ENCODE data around the gene CHST3. TPM values are rescaled to one million over a fixed set of nuclear protein-coding genes. Genes with fewer than 3 reads are reported as not detected.

CHST3 gene
- total RNA-seq, 2 donors from 2014 or later, result 12.9 to 40.8 TPM

- WGBS, 2 experiments (ENCODE audit: insufficient coverage in 1 of 2, insufficient read length in 1 of 2), result 80 to 84% methylated on average over 7 to 14 of the region's 14 CpGs
- TF ChIP-seq, protein P1, sequence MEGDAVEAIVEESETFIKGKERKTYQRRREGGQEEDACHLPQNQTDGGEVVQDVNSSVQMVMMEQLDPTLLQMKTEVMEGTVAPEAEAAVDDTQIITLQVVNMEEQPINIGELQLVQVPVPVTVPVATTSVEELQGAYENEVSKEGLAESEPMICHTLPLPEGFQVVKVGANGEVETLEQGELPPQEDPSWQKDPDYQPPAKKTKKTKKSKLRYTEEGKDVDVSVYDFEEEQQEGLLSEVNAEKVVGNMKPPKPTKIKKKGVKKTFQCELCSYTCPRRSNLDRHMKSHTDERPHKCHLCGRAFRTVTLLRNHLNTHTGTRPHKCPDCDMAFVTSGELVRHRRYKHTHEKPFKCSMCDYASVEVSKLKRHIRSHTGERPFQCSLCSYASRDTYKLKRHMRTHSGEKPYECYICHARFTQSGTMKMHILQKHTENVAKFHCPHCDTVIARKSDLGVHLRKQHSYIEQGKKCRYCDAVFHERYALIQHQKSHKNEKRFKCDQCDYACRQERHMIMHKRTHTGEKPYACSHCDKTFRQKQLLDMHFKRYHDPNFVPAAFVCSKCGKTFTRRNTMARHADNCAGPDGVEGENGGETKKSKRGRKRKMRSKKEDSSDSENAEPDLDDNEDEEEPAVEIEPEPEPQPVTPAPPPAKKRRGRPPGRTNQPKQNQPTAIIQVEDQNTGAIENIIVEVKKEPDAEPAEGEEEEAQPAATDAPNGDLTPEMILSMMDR (conservative IDR thresholded peaks at IDR 0.05), result no peak
- Histone ChIP-seq H3K27ac (ENCODE audit: low read depth, low read length) (peak overlapping the region; percentile 84), H3K4me1 (ENCODE audit: control insufficient read depth, insufficient read depth, low read length) (peaks cover 2% of the 10 kb centered on the region), H3K4me3 (ENCODE audit: low read length) (no peak overlapping the region), H3K9ac (ENCODE audit: extremely low read depth, low read length, poor library complexity, severe bottlenecking) (no peak overlapping the region), H3K36me3 (ENCODE audit: control insufficient read depth, insufficient read depth, low read length) (no peaks in the 10 kb centered on the region), H3K9me3 (ENCODE audit: control insufficient read depth, low read length) (no peaks in the 10 kb centered on the region), H3K27me3 (ENCODE audit: control insufficient read depth, insufficient read depth, low read length, poor library complexity, severe bottlenecking) (no peaks in the 10 kb centered on the region)
- no peak for DNase-seq
- Mint-ChIP-seq H3K36me3 (ENCODE audit: low read depth) (peaks cover 2% of the 10 kb centered on the region), H3K27ac (no peak overlapping the region), H3K27me3 (ENCODE audit: insufficient read depth) (no peaks in the 10 kb centered on the region), H3K4me3 (no peak overlapping the region), H3K4me1 (peaks cover 15% of the 10 kb centered on the region), H3K9me3 (no peaks in the 10 kb centered on the region)
Measured at GRCh38 chr10:71981015-71981875, 17.1 kb downstream of the CHST3 start.

DNA sequence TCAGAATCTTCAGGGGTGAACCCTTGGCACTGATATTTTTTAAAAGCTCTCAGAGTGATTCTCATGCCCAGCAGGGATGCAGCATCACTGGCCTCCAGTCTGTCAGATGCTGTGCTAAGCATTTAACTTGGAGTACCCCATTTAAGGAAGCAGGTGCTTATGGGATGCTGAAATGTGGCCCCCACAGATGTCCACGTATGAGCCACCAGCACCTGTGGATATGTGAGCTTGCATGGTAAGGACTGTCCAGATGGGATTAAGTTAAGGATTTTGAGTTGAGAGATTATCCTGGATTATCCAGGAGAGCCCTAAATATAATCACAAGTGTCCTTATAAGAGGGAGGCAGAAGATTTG, 17.7 kb downstream of the CHST3 start:
- H3K4me1 ChIP-seq (ENCODE audit: control insufficient read depth, insufficient read depth, low read length), result peaks cover 2% of the 10 kb centered on the region
- WGBS, 2 experiments (ENCODE audit: insufficient coverage in 1 of 2, insufficient read length in 1 of 2), result 87 to 90% methylated on average over 1 of the region's 1 CpG
- Mint-ChIP-seq H3K27me3 (ENCODE audit: insufficient read depth) (no peaks in the 10 kb centered on the region), H3K36me3 (ENCODE audit: low read depth) (peaks cover 2% of the 10 kb centered on the region), H3K4me1 (peaks cover 15% of the 10 kb centered on the region), H3K4me3 (no peak overlapping the region), H3K9me3 (no peaks in the 10 kb centered on the region), H3K27ac (no peak overlapping the region)
- H3K27ac ChIP-seq (ENCODE audit: low read depth, low read length), result peak overlapping the region; percentile 84
- H3K9me3 ChIP-seq (ENCODE audit: control insufficient read depth, low read length), result no peaks in the 10 kb centered on the region
- TF ChIP-seq, protein P1 (conservative IDR thresholded peaks at IDR 0.05), result no peak
- H3K36me3 ChIP-seq (ENCODE audit: control insufficient read depth, insufficient read depth, low read length), result no peaks in the 10 kb centered on the region
- H3K27me3 ChIP-seq (ENCODE audit: control insufficient read depth, insufficient read depth, low read length, poor library complexity, severe bottlenecking), result no peaks in the 10 kb centered on the region
- no peak overlapping the region for H3K9ac ChIP-seq (ENCODE audit: extremely low read depth, low read length, poor library complexity, severe bottlenecking)
- DNase-seq, result no peak
- no peak overlapping the region for H3K4me3 ChIP-seq (ENCODE audit: low read length)

- no peaks in the 10 kb centered on the region for H3K9me3 ChIP-seq (ENCODE audit: control insufficient read depth, low read length)
- TF ChIP-seq, protein P1 (conservative IDR thresholded peaks at IDR 0.05), result peak; percentile 58
- H3K9ac ChIP-seq (ENCODE audit: extremely low read depth, low read length, poor library complexity, severe bottlenecking), result no peak overlapping the region
- H3K36me3 ChIP-seq (ENCODE audit: control insufficient read depth, insufficient read depth, low read length), result no peaks in the 10 kb centered on the region
- Mint-ChIP-seq H3K4me3 (no peak overlapping the region), H3K4me1 (peaks cover 15% of the 10 kb centered on the region), H3K27ac (no peak overlapping the region), H3K27me3 (ENCODE audit: insufficient read depth) (no peaks in the 10 kb centered on the region), H3K9me3 (no peaks in the 10 kb centered on the region), H3K36me3 (ENCODE audit: low read depth) (peaks cover 2% of the 10 kb centered on the region)
- no peak overlapping the region for H3K27ac ChIP-seq (ENCODE audit: low read depth, low read length)
- H3K4me3 ChIP-seq (ENCODE audit: low read length), result no peak overlapping the region
- H3K27me3 ChIP-seq (ENCODE audit: control insufficient read depth, insufficient read depth, low read length, poor library complexity, severe bottlenecking), result no peaks in the 10 kb centered on the region
- peaks cover 2% of the 10 kb centered on the region for H3K4me1 ChIP-seq (ENCODE audit: control insufficient read depth, insufficient read depth, low read length)
- 92 to 98% methylated on average over 8 to 10 of the region's 10 CpGs for WGBS, 2 experiments (ENCODE audit: insufficient coverage in 1 of 2, insufficient read length in 1 of 2)
- DNase-seq, result no peak
Measured at GRCh38 chr10:71982269-71983178, 18.3 kb downstream of the CHST3 start.
